Measurements from ENCODE around the gene TM4SF1.

The TM4SF1 gene

GRCh38 chr3:149321136-149321535 is 56.3 kb downstream of the TM4SF1 start:
- no peak overlapping the region for H3K4me3 ChIP-seq (ENCODE audit: control insufficient read depth, low read depth, low read length)
- no peak for TF ChIP-seq CTCF (conservative IDR thresholded peaks at IDR 0.05; ENCODE audit: control insufficient read depth, insufficient read depth, low read depth, low read length)
- no peak for DNase-seq (ENCODE audit: low read depth)

DNA sequence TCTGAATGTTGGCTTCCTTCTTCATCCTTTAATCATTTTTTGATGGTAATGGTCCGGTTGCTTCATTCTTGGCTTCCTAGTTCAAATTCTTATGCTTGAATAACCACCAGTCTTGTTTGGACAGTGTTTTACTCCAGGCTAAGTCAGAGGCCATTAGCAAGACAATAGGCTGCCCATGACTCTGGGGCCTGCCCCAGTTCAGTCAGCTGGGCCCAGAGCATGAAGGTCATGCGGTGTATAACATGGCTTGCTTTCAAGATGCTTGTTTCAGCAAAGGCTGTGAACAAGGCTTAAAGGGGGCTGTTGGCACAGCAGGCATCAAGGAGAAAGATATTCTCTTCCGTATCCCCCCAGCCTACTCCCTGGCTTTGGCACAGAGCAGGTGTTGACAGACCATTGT is 57.7 kb downstream of the TM4SF1 start:
- no peak overlapping the region for H3K4me3 ChIP-seq (ENCODE audit: control insufficient read depth, low read depth, low read length)
- no peak for TF ChIP-seq CTCF (conservative IDR thresholded peaks at IDR 0.05; ENCODE audit: control insufficient read depth, insufficient read depth, low read depth, low read length)
- no peak for DNase-seq (ENCODE audit: low read depth)
